K562 (cell line): ENCODE data around the gene USP32. TPM values are rescaled to one million over a fixed set of nuclear protein-coding genes. Genes with fewer than 3 reads are reported as not detected.

ENCODE experiments used
- CBX2 ChIP-seq: fragments of 200-600 bp; sonication (generic); IDR thresholded peaks from one replicate; pipeline ENCODE4 v1.6.1; 2012; ENCODE audit warnings: mild to moderate bottlenecking, low read length, inconsistent platforms; ENCODE audit not compliant: insufficient read depth, poor library complexity, severe bottlenecking
- CHD4 ChIP-seq: fragments of 200-600 bp; sonication (generic); IDR thresholded peaks from 3 replicates; pipeline ENCODE4 v1.6.1; 2012; ENCODE audit warnings: low read depth, mild to moderate bottlenecking, mixed read lengths, low read length, inconsistent platforms; ENCODE audit not compliant: insufficient read depth, insufficient replicate concordance, poor library complexity, severe bottlenecking
- ETV1 ChIP-seq: fragments of 450-650 bp; conservative IDR thresholded peaks from 2 replicates; pipeline ENCODE4 v1.6.1; 2016; ENCODE audit warnings: missing genetic modification characterization, control low read depth, low read depth, missing compliant biosample characterization
- ETV5 ChIP-seq: sonication (generic); formaldehyde crosslinking; IDR thresholded peaks from 2 replicates; pipeline ENCODE4 v1.4.0; 2020; ENCODE audit warnings: low read depth, mild to moderate bottlenecking, missing genetic modification reagents
- FOXM1 ChIP-seq, 2 experiments: fragments of 450-650 bp in 1 of 2; sonication (generic) in 1 of 2; formaldehyde crosslinking in 1 of 2; IDR thresholded peaks; 2 replicates each; pipeline versions ENCODE4 v1.6.1 to v1.9.0; 2017 to 2022; ENCODE audit warnings: low read depth in 2 of 2, mild to moderate bottlenecking in 2 of 2, missing genetic modification reagents in 1 of 2, moderate library complexity in 1 of 2
- HNRNPL ChIP-seq: fragments of 200-400 bp; formaldehyde crosslinking; IDR thresholded peaks from 2 replicates; pipeline ENCODE4 v1.6.1; 2017; ENCODE audit warnings: low read depth, mild to moderate bottlenecking, low read length
- L3MBTL2 ChIP-seq: fragments of 450-650 bp; IDR thresholded peaks from 2 replicates; pipeline ENCODE4 v1.6.1; 2016; ENCODE audit warnings: mild to moderate bottlenecking, moderate library complexity
- RBM22 ChIP-seq: fragments of 200-400 bp; formaldehyde crosslinking; IDR thresholded peaks from 2 replicates; pipeline ENCODE4 v1.6.1; 2018; ENCODE audit warnings: low read length, low read depth; ENCODE audit not compliant: poor library complexity, severe bottlenecking
- RBM39 ChIP-seq: fragments of 200-400 bp; formaldehyde crosslinking; optimal IDR thresholded peaks from 2 replicates; pipeline ENCODE3; 2018; ENCODE audit warnings: low read depth, low read length
- SAFB2 ChIP-seq: fragments of 200-400 bp; formaldehyde crosslinking; IDR thresholded peaks from 2 replicates; pipeline ENCODE4 v1.6.1; 2018; ENCODE audit warnings: borderline replicate concordance, low read length, low read depth, moderate library complexity; ENCODE audit not compliant: severe bottlenecking
- SIRT6 ChIP-seq: IDR thresholded peaks from one replicate; pipeline ENCODE4 v1.6.1; 2012; ENCODE audit warnings: low read depth, mild to moderate bottlenecking, control low read depth, inconsistent platforms, low read length, moderate library complexity
- SMARCA4 ChIP-seq: fragments of 450-650 bp; IDR thresholded peaks from 2 replicates; pipeline ENCODE4 v1.6.1; 2016
- THRAP3 ChIP-seq: fragments of 450-650 bp; IDR thresholded peaks from 2 replicates; pipeline ENCODE4 v1.6.1; 2016; ENCODE audit warnings: mild to moderate bottlenecking, inconsistent platforms, borderline replicate concordance
- U2AF2 ChIP-seq: fragments of 200-400 bp; formaldehyde crosslinking; optimal IDR thresholded peaks from 2 replicates; pipeline ENCODE3; 2017; ENCODE audit warnings: low read depth, mild to moderate bottlenecking, low read length
- XRCC4 ChIP-seq: IDR thresholded peaks from one replicate; pipeline ENCODE4 v1.6.1; 2011; ENCODE audit not compliant: insufficient read depth, insufficient read length; ENCODE audit errors: extremely low read depth
- ZBTB1 ChIP-seq: sonication (generic); formaldehyde crosslinking; IDR thresholded peaks from 2 replicates; pipeline ENCODE4 v1.8.1; 2023; ENCODE audit warnings: missing genetic modification reagents, low read depth, mild to moderate bottlenecking, borderline replicate concordance
- ZBTB7A ChIP-seq: IDR thresholded peaks from 2 replicates; pipeline ENCODE4 v1.6.1; 2011; ENCODE audit warnings: low read depth, mild to moderate bottlenecking, low read length, moderate library complexity, borderline replicate concordance; ENCODE audit not compliant: control insufficient read depth
- ZNF134 ChIP-seq: fragments of 250-450 bp; sonication (Bioruptor Pico); conservative IDR thresholded peaks from 2 replicates; pipeline ENCODE4 v1.4.0; 2020
- ZNF174 ChIP-seq: fragments of 250-450 bp; sonication (Bioruptor Pico); IDR thresholded peaks from 2 replicates; pipeline ENCODE4 v1.4.0; 2020; ENCODE audit warnings: mild to moderate bottlenecking
- ZNF212 ChIP-seq: fragments of 450-650 bp; formaldehyde crosslinking; IDR thresholded peaks from 2 replicates; pipeline ENCODE4 v1.4.0; 2020; ENCODE audit warnings: mild to moderate bottlenecking
- ZNF445 ChIP-seq: fragments of 250-450 bp; sonication (Bioruptor Pico); IDR thresholded peaks from 2 replicates; pipeline ENCODE4 v1.4.0; 2020; ENCODE audit warnings: low read depth, mild to moderate bottlenecking, moderate library complexity
- ZZZ3 ChIP-seq: fragments of 450-650 bp; IDR thresholded peaks from 2 replicates; pipeline ENCODE4 v1.6.1; 2016; ENCODE audit warnings: antibody characterized with exemption, mild to moderate bottlenecking, moderate library complexity
- polyA plus RNA-seq, 8 experiments: library from polyadenylated mRNA; depleted of rRNA in 4 of 8; stranded (reverse) in 5 of 8; unstranded in 3 of 8; fragments of >200 nt; fragmentation: Nextera tagmentation in 2 of 8; fragmentation: Illumina TruSeq in 1 of 8; extraction: Ambion mirVana in 2 of 8; extraction: Trizol in 1 of 8; gene quantifications; 2 replicates each; pipeline versions ENCODE4 v1.2.1 to v1.2.3, GENCODE V29; 2011 to 2014; ENCODE audit warnings: inconsistent platforms in 1 of 8, missing spikeins in 1 of 8
- total RNA-seq, 7 experiments: library from RNA; depleted of rRNA in 6 of 7; stranded (reverse); fragments of >200 nt in 6 of 7; fragmentation: Illumina TruSeq in 2 of 7; extraction: Trizol in 2 of 7; gene quantifications; 2 replicates each; pipeline versions ENCODE4 v1.2.1 to v1.2.3, GENCODE V29; 2011 to 2021; ENCODE audit warnings: low replicate concordance in 1 of 7
- TF ChIP-seq, protein P1 (sequence below): fragments of 450-650 bp; formaldehyde crosslinking; IDR thresholded peaks from 2 replicates; pipeline ENCODE4 v1.4.0; 2020; ENCODE audit warnings: mild to moderate bottlenecking
- TF ChIP-seq, protein P2 (sequence below): fragments of 450-650 bp; IDR thresholded peaks from 2 replicates; pipeline ENCODE4 v1.6.1; 2017; ENCODE audit warnings: mild to moderate bottlenecking, moderate library complexity
- TF ChIP-seq, protein P3 (sequence below), 2 experiments: fragments of 450-650 bp in 1 of 2; sonication (generic) in 1 of 2; formaldehyde crosslinking in 1 of 2; IDR thresholded peaks in 1 of 2; conservative IDR thresholded peaks in 1 of 2; 2 replicates each; pipeline versions ENCODE4 v1.6.1 to v1.8.1; 2016 to 2023; ENCODE audit warnings: mild to moderate bottlenecking in 2 of 2, moderate library complexity in 2 of 2, inconsistent platforms in 1 of 2, missing genetic modification reagents in 1 of 2

The USP32 gene
- total and polyA plus RNA-seq, 9 of the 15 experiments (the other 6 are each of a cell fraction or from before 2014, with no cell fraction given): 18.0 to 69.3 (median 47.1) TPM

DNA sequence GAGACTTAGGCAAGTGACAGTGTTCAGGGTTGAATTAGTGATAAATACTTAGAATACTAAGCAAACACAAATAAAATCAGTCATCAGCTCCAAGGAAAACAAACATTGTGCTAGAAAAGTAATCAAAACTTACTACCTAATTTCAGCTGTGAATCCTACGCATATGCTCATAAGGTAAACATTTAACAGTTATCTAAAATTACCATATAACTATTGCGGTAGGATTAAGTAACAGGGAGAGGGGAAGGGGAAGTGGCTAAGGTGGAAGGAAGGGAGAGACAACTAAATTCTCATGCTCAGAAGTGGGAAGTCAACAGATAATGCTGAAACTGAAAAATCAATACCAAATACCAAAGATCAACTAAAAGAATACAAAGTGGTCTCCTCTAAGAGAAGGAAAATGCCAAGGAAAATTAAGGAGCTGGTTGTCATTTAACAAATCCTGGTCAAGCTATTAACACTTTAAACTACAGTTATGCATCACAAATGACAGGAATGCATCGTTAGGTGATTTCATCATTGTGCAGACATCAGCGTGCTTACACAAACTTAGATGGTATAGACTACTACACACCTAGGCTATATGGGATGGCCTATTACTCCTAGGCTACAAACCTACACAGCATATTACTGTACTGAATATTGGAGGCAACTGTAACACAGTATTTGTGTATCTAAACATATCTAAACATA lies 20.0 kb downstream of the USP32 start (continued):
- no peak for TF ChIP-seq THRAP3
- TF ChIP-seq XRCC4: no peak
- no peak for TF ChIP-seq SIRT6
- TF ChIP-seq ZBTB1 (CRISPR knock-in tag): no peak
- no peak for TF ChIP-seq CBX2
- TF ChIP-seq FOXM1 (IDR thresholded peaks at IDR 0.05; ENCODE audit: low read depth): peak; percentile 31; the same call in 1 of the 2 replicates
- no peak for TF ChIP-seq FOXM1 (CRISPR knock-in tag; IDR thresholded peaks at IDR 0.05; ENCODE audit: low read depth)
- no peak for TF ChIP-seq U2AF2
- no peak for TF ChIP-seq ZNF212
- TF ChIP-seq, protein P1, sequence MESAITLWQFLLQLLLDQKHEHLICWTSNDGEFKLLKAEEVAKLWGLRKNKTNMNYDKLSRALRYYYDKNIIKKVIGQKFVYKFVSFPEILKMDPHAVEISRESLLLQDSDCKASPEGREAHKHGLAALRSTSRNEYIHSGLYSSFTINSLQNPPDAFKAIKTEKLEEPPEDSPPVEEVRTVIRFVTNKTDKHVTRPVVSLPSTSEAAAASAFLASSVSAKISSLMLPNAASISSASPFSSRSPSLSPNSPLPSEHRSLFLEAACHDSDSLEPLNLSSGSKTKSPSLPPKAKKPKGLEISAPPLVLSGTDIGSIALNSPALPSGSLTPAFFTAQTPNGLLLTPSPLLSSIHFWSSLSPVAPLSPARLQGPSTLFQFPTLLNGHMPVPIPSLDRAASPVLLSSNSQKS: no peak
- no peak; the same call in 1 of the 2 replicates for TF ChIP-seq ETV1 (tag)
- no peak for TF ChIP-seq ZBTB7A
- no peak for TF ChIP-seq CHD4
- no peak for TF ChIP-seq L3MBTL2
- TF ChIP-seq, protein P2, sequence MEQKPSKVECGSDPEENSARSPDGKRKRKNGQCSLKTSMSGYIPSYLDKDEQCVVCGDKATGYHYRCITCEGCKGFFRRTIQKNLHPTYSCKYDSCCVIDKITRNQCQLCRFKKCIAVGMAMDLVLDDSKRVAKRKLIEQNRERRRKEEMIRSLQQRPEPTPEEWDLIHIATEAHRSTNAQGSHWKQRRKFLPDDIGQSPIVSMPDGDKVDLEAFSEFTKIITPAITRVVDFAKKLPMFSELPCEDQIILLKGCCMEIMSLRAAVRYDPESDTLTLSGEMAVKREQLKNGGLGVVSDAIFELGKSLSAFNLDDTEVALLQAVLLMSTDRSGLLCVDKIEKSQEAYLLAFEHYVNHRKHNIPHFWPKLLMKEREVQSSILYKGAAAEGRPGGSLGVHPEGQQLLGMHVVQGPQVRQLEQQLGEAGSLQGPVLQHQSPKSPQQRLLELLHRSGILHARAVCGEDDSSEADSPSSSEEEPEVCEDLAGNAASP: no peak
- no peak for TF ChIP-seq SAFB2
- TF ChIP-seq HNRNPL: no peak
- no peak for TF ChIP-seq RBM22
- TF ChIP-seq ZZZ3: no peak
- no peak for TF ChIP-seq ZNF445 (CRISPR knock-in tag)
- TF ChIP-seq SMARCA4: peak; percentile 56; the same call in 1 of the 2 replicates
- TF ChIP-seq ETV5 (CRISPR knock-in tag): no peak
- no peak for TF ChIP-seq ZNF134 (CRISPR knock-in tag)
- TF ChIP-seq, protein P3, sequence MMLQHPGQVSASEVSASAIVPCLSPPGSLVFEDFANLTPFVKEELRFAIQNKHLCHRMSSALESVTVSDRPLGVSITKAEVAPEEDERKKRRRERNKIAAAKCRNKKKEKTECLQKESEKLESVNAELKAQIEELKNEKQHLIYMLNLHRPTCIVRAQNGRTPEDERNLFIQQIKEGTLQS (IDR thresholded peaks at IDR 0.05): peak; percentile 72
- TF ChIP-seq, protein P3 (CRISPR knock-in tag; conservative IDR thresholded peaks at IDR 0.05): no peak
- TF ChIP-seq RBM39: no peak
- no peak for TF ChIP-seq ZNF174 (CRISPR knock-in tag)
